Skeletal muscle cell (primary cell): ENCODE data around the gene FTCD.
"Not testable (repeated sequence)": the region's sequence is repeated elsewhere in the genome, so short reads cannot be mapped to it uniquely, and the experiment has no call there.

Experiments used
- DNase-seq: peaks from one replicate; pipeline ENCODE4 v3.0.0-alpha.2; 2010; ENCODE audit warnings: low read depth
- H3K4me3 ChIP-seq: 2 replicates; pipeline ENCODE4 v1.5.1; 2011; ENCODE audit warnings: low read depth, mild to moderate bottlenecking, control low read depth, low read length, moderate library complexity

The FTCD gene

GRCh38 chr21:46155514-46156377, at the start of gene FTCD:
FTCD (minus strand) TSS chr21:46155579; CDS start chr21:46155523, 56 bp downstream.
- H3K4me3 ChIP-seq = no peak within 1 kb of the TSS
- DNase-seq = no peak

GRCh38 chr21:46205166-46205565, 49.8 kb upstream of the FTCD start:
- no peak overlapping the region for H3K4me3 ChIP-seq
- no peak for DNase-seq

GRCh38 chr21:46203203-46203600, 47.8 kb upstream of the FTCD start:
- no peak for DNase-seq
- H3K4me3 ChIP-seq = no peak overlapping the region

- DNase-seq = no peak
- no peak overlapping the region for H3K4me3 ChIP-seq
Measured at GRCh38 chr21:46202592-46203202, 47.3 kb upstream of the FTCD start.

- not testable (repeated sequence) for H3K4me3 ChIP-seq, DNase-seq
Measured at GRCh38 chr21:46200877-46201803, 45.8 kb upstream of the FTCD start.

GRCh38 chr21:46199436-46200373, 44.3 kb upstream of the FTCD start:
- H3K4me3 ChIP-seq = no peak overlapping the region
- DNase-seq = no peak

- DNase-seq = no peak
- no peak overlapping the region for H3K4me3 ChIP-seq
Measured at GRCh38 chr21:46196733-46197132, 41.4 kb upstream of the FTCD start.

- no peak for DNase-seq
- H3K4me3 ChIP-seq = no peak overlapping the region
Measured at GRCh38 chr21:46195595-46196195, 40.3 kb upstream of the FTCD start.

GRCh38 chr21:46194374-46195334, 39.3 kb upstream of the FTCD start:
- no peak for DNase-seq
- H3K4me3 ChIP-seq = no peak overlapping the region

- no peak overlapping the region for H3K4me3 ChIP-seq
- no peak for DNase-seq
Measured at GRCh38 chr21:46193829-46194373, 38.5 kb upstream of the FTCD start.

- no peak for DNase-seq
- no peak overlapping the region for H3K4me3 ChIP-seq
Measured at GRCh38 chr21:46191686-46192575, 36.6 kb upstream of the FTCD start.

GRCh38 chr21:46191257-46191685, 35.9 kb upstream of the FTCD start:
- DNase-seq = peak; percentile 48
- no peak overlapping the region for H3K4me3 ChIP-seq

- H3K4me3 ChIP-seq = no peak overlapping the region
- no peak for DNase-seq
Measured at GRCh38 chr21:46190491-46191131, 35.2 kb upstream of the FTCD start.

- DNase-seq = no peak
- H3K4me3 ChIP-seq = no peak overlapping the region
Measured at GRCh38 chr21:46189959-46190490, 34.6 kb upstream of the FTCD start.

GRCh38 chr21:46189213-46189958, 34.0 kb upstream of the FTCD start:
- no peak for DNase-seq

More at GRCh38 chr21:46189213-46189958, 34.0 kb upstream of the FTCD start:
- no peak overlapping the region for H3K4me3 ChIP-seq
